ENCODE data around the gene NCOA3. TPM values are rescaled to one million over a fixed set of nuclear protein-coding genes. Genes with fewer than 3 reads are reported as not detected.
A peak's percentile ranks its signal among the peaks of the same experiment; 100 is the strongest.

Gene NCOA3
- total and polyA plus RNA-seq, 2 of the 8 experiments (the other 6 are each of a cell fraction or from before 2014, with no cell fraction given), result 7.9 to 24.7 TPM

DNA sequence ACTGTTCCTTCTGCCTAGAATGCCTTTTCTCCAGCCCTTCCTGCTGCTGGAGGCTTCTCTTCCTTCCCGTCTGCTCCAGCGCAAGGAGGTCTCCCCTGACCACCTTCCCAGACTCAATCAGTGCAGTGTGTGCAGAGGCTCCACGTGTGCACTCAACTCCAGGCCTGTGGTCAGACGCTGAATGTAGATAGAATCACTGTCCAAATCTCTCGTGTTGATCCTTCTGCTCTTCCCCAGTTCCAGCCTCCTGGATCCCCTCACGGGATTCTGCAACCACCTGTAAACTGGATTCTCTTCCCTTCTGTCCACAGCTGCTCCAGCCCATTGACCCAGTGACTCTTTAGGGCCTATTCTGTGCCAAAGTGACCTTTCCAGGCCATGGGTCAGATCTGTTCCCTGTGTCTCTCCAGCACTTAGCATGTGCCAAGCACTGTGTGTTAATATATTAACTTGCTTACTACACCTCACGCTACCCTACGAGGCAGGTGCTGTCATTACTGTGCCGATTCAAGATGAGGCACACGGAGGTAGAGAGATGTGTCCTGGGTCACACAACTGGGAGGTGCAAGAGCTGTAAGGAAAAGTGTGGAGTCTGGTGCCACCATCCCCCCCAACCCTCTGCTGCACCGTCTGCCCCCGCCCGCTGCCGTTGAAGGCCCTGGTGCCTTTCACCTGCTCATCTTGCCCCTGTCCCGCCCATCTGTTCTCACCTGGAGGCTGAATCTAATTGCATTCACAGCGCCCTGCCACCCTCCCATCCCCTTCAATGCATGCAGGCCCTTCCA lies 171.4 kb downstream of the NCOA3 start:
- no peaks in the 10 kb centered on the region for H3K9me3 ChIP-seq (ENCODE audit: insufficient read depth in 2 of 2, low read depth in 1 of 2, low read length in 1 of 2)
- no peaks in the 10 kb centered on the region; the same call in 1 of the 2 replicates for H3K23me2 ChIP-seq (ENCODE audit: low read depth, low read length)
- H3K79me2 ChIP-seq (ENCODE audit: control insufficient read depth in 1 of 2, insufficient read depth in 2 of 2, low read length in 2 of 2), result no peaks in the 10 kb centered on the region
- FAIRE-seq, result no peak
- no peak overlapping the region for H3K4ac ChIP-seq (replicated peaks; ENCODE audit: insufficient read length, low read depth, low read length)
- H3K4me1 ChIP-seq (replicated peaks in 1 of 4; ENCODE audit: control insufficient read depth in 3 of 4, insufficient read depth in 4 of 4, low read length in 3 of 4), result peaks cover 0 to 7% (median 2%) of the 10 kb centered on the region in 4 experiments; a peak in 5 of 7 replicates
- no peaks in the 10 kb centered on the region for H3K36me3 ChIP-seq (ENCODE audit: control insufficient read depth in 2 of 4, insufficient read depth in 4 of 4, low read length in 3 of 4)
- no peak overlapping the region for H4K5ac ChIP-seq (ENCODE audit: insufficient read length, low read depth, low read length)
- H3K23ac ChIP-seq (ENCODE audit: insufficient read length), result no peak overlapping the region
- H3K18ac ChIP-seq (ENCODE audit: extremely low read depth, low read length), result no peak overlapping the region
- H3K27ac ChIP-seq (ENCODE audit: low read depth, low read length), result no peak overlapping the region
- POLR2A ChIA-PET (ENCODE audit: partially characterized antibody), result no interaction called here
- H3K4me2 ChIP-seq (ENCODE audit: insufficient read depth in 1 of 2, low read depth in 2 of 2, low read length in 2 of 2), result no peak overlapping the region
- peak overlapping the region; percentile 12 for H4K8ac ChIP-seq (ENCODE audit: extremely low read depth, insufficient read depth, low read length)
- H2AK5ac ChIP-seq (ENCODE audit: low read depth, low read length), result no peak overlapping the region
- no peak overlapping the region for H2BK5ac ChIP-seq (ENCODE audit: low read depth, low read length)
- no peak overlapping the region for H2BK20ac ChIP-seq (ENCODE audit: low read length)
- TF ChIP-seq SP4 (IDR thresholded peaks at IDR 0.05; ENCODE audit: low read length) (no peak), CEBPB (IDR thresholded peaks at IDR 0.05; ENCODE audit: low read depth, low read length) (no peak), CTBP2 (IDR thresholded peaks at IDR 0.05; ENCODE audit: borderline replicate concordance, insufficient read depth, insufficient read length, low read length) (no peak), EGR1 (IDR thresholded peaks at IDR 0.05; ENCODE audit: borderline replicate concordance, low read depth, low read length) (no peak), POLR2A (IDR thresholded peaks at IDR 0.05; ENCODE audit: control extremely low read depth in 1 of 2, low read depth in 2 of 2, low read length in 2 of 2) (no peak), HDAC6 (IDR thresholded peaks at IDR 0.05; ENCODE audit: low read depth, low read length) (no peak)
- TF ChIP-seq, protein P1, sequence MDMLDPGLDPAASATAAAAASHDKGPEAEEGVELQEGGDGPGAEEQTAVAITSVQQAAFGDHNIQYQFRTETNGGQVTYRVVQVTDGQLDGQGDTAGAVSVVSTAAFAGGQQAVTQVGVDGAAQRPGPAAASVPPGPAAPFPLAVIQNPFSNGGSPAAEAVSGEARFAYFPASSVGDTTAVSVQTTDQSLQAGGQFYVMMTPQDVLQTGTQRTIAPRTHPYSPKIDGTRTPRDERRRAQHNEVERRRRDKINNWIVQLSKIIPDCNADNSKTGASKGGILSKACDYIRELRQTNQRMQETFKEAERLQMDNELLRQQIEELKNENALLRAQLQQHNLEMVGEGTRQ (IDR thresholded peaks at IDR 0.05; ENCODE audit: low read length), result no peak
- H2BK15ac ChIP-seq (ENCODE audit: low read length), result no peak overlapping the region
- H2BK120ac ChIP-seq (replicated peaks; ENCODE audit: low read depth, low read length), result no peak overlapping the region
- H4K91ac ChIP-seq (replicated peaks; ENCODE audit: insufficient read length, low read length), result no peak overlapping the region
- CTCF ChIA-PET (ENCODE audit: partially characterized antibody), result interaction anchor here (1.2 to 9.7 kb wide), 5 partner anchors 9 to 948 kb away, joined by 3 to 92 read pairs (median 7); no protein-coding TSS in a partner anchor
- H3K79me1 ChIP-seq (ENCODE audit: low read depth, low read length), result no peaks in the 10 kb centered on the region
- no peaks in the 10 kb centered on the region for H3K27me3 ChIP-seq (replicated peaks in 1 of 4; ENCODE audit: control insufficient read depth in 3 of 4, extremely low read depth in 1 of 4, insufficient read depth in 3 of 4, low read length in 3 of 4)
- no peak overlapping the region for H2AFZ ChIP-seq (ENCODE audit: low read length)
- no peak overlapping the region for H3K14ac ChIP-seq (ENCODE audit: insufficient read length)
- no peak for DNase-seq (ENCODE audit: low read depth in 1 of 2, low spot score in 2 of 2)
- WGBS, 2 experiments (ENCODE audit: extremely low coverage in 1 of 2, insufficient coverage in 1 of 2, insufficient read length in 1 of 2, insufficient replicate concordance in 2 of 2, low coverage in 1 of 2, low lambda C conversion rate in 2 of 2, missing lambda C conversion rate in 1 of 2), result 90% methylated on average over 11 of the region's 16 CpGs; no CpG with 5 or more reads in 1 of the 2 experiments
- no peak overlapping the region for H3K4me3 ChIP-seq (ENCODE audit: extremely low read depth in 1 of 4, insufficient read depth in 2 of 4, low read depth in 3 of 4, low read length in 4 of 4)
- H4K20me1 ChIP-seq (replicated peaks in 1 of 2; ENCODE audit: control insufficient read depth in 1 of 2, insufficient read depth in 2 of 2, low read length in 2 of 2), result no peaks in the 10 kb centered on the region
- no peak overlapping the region for H3K56ac ChIP-seq (replicated peaks; ENCODE audit: insufficient read length, low read depth, low read length)
- H2BK12ac ChIP-seq (ENCODE audit: low read depth, low read length), result no peak overlapping the region
- no peak overlapping the region for H3K9ac ChIP-seq (replicated peaks in 1 of 4; ENCODE audit: extremely low read depth in 1 of 4, low read depth in 3 of 4, low read length in 3 of 4)
